MV-4-11 (cell line): ENCODE data around the gene DRD1.
"Not testable (repeated sequence)": the region's sequence is repeated elsewhere in the genome, so short reads cannot be mapped to it uniquely, and the experiment has no call there.

Source experiments
- DNase-seq: peaks from one replicate; lab custom pipeline; 2025; lab: John Stamatoyannopoulos, UW

Gene DRD1

GRCh38 chr5:175424594-175424993 lies 19.4 kb downstream of the DRD1 start:
- DNase-seq, result not testable (repeated sequence)

DNA sequence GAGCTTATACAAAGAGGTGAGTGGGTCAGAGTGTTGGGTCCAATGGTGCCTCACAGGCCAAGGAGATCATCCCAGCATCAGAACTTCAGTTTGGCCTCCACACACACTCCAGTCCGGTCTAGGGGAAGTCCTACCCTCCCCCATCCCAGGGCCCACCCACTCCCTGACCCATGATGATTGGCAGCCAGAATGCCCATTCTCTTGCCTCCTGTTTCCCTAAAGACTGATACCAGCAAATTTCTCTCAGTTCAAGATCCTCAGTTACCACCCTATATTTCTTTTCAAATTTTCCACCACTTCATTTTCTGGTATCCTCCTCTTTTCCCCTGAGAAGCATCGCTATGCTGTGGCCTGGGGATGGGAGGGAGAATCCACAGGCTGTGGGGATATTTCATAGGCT lies 21.9 kb downstream of the DRD1 start:
- DNase-seq, result no peak

- no peak for DNase-seq
Observed at GRCh38 chr5:175420383-175420782, 23.6 kb downstream of the DRD1 start.

DNA sequence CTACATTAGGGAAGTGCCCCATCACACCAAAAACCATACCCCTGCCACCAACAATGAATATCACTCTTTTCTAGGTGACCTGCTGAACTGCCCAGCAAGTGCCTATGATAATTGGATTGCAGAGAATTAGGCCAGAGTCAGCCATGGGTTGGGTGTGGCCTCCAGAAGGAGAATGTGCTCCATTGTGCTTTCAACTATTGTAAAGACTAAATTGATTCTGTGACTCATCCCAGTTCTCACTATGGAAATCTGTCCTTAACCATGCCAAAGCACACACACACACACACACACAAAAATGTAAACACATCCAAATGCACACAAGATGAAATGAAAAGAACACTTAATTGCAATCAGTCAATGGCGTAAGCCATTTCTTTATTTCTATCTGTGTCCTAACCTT lies 25.7 kb downstream of the DRD1 start:
- DNase-seq, result no peak

DNA sequence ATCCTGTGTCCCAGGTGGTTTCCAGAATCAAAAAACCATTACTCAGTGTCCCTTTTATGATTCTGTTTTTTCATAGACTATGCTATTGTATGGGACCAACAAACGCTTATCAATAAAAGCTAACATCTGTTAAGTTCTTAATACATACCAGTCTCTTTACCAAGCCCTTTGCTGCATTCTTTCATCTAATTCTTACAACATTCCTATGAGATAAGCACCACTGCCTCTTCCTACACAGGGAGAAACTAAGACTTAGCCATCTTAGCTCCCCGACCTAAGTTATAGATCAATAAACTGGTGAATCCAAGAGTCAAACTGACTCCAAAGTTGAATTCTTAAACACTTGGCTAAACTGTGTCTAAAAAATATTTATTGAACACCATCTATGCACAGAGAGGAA lies 26.6 kb downstream of the DRD1 start:
- DNase-seq, result no peak

- no peak for DNase-seq
Observed at GRCh38 chr5:175415303-175415702, 28.7 kb downstream of the DRD1 start.

DNA sequence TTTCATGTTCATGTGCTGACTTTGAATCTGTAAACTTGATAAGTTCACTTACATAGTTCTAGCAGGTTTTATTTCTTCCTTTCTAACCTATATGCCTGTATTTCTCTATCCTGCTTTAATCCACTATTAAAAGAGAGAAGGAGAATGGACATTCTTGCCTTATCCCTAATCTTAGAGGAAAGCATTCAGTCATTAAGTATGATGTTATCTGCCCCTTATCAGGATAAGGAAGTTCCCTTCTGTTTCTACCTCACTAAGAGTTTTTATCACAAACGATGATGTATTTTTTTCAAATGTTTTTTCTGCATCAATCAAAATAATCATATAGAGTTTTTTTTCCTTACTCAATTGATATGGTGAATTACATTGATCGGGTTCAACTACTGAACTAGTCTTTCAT lies 33.1 kb downstream of the DRD1 start:
- DNase-seq, result no peak

- DNase-seq, result no peak
Observed at GRCh38 chr5:175406300-175406699, 37.7 kb downstream of the DRD1 start.

GRCh38 chr5:175397590-175398297 lies 46.2 kb downstream of the DRD1 start:
- not testable (repeated sequence) for DNase-seq

GRCh38 chr5:175395430-175395829 lies 48.6 kb downstream of the DRD1 start:
- not testable (repeated sequence) for DNase-seq

DNA sequence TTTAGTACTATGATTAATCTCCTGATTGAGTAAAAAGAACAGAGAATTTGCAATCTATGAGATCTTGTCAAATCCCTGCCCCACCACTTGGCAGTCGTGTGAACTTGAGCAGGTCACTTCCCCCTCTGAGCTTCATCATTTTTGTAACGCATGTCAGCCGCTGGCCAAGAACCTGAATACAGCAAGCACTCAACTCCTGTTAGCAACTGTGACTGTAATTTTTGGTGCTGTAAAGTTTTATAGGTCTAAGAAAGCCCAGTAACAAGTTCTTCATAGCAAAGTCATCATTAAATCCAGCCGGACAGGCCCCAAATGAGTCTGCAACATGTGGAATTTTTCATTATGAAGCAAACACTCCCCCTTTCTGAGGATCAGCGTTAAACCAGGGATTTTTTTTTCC lies 49.4 kb downstream of the DRD1 start:
- DNase-seq, result no peak

DNA sequence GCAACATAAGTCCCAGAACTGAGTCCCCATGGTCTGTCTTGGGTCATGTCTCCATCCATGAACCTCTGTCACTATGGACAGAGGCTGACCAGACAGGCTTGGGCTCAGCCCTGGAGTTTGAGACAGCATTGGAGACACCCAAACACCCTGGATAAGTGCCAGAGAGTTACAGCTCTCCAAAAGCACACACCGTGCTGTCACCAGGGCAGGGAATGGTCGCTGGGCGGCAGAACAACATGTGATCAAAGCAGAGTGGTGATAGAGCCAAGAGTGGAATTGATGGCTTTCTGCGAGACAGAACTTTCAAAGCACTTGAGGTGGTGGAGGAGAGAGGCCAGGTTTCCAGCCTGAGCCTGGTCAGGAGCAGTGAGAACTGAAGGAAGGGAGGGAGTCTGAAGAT lies 50.1 kb downstream of the DRD1 start:
- no peak for DNase-seq

DNA sequence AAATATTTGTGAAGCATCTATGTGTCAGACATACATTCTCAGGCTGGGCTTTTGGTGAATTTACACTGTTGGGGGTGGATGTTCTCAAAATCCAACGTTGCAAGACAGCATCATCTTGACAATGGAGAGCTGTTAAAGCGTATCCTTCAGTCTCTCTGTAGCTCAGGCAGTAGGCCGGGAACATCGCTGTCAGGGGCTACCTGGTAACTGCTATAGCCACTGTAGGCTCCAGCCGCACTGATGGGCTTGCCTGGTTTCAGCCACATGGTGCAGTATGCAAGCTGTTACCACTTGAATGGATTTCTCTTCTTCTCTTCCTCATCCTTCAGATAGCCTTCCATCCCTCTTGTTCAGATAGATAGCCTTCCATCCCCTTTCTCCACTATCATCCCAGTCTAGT lies 51.7 kb downstream of the DRD1 start:
- DNase-seq, result no peak

DNA sequence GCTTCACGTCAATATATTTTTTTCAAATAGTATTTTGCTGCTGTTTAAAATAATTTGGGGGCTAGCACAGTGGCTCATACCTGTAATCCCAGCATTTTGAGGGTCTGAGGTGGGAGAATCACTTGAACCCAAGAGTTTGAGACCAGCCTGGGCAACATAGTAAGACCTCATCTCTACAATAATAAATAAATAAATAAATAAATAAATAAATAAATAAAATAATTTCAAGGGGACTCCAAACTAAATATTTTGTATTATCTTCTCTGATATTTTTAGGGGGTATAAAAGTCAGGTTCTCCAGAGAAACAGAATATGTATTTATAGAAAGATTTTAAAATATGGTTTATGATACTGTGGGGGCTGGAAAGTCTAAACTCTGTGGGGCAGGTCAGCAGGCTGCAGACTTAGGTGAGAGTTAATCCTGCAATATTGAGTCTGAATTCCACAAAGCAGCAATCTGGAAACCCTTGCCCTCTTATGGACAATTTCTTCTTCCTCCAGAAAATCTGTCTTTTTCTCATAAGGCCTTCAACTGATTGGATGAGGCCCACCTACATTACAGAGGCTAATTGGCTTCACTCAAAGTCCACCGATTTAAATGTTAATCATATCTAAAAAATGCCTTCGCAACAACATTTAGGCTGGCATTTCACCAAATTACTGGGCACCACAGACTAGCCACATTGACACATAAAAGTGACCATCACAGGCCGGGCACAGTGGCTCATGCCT lies 53.5 kb downstream of the DRD1 start:
- DNase-seq, result no peak
